ENCODE results near the gene C8A.

The C8A gene

GRCh38 chr1:56838759-56839158, 15.8 kb upstream of the C8A start:
- no peak for DNase-seq

- no peak for DNase-seq
Measured at GRCh38 chr1:56843544-56843943, 11.1 kb upstream of the C8A start.

- no peak for DNase-seq
Measured at GRCh38 chr1:56844545-56845136, 10.0 kb upstream of the C8A start.

- DNase-seq, result no peak
Measured at GRCh38 chr1:56845343-56845742, 9.3 kb upstream of the C8A start.

GRCh38 chr1:56849750-56850149, 4.8 kb upstream of the C8A start:
- DNase-seq, result no peak

GRCh38 chr1:56850411-56850810, 4.2 kb upstream of the C8A start:
- DNase-seq, result no peak

- no peak for DNase-seq
Measured at GRCh38 chr1:56850922-56851321, 3.7 kb upstream of the C8A start.

GRCh38 chr1:56852476-56852875, 2.1 kb upstream of the C8A start:
- DNase-seq, result no peak

- DNase-seq, result no peak
Measured at GRCh38 chr1:56855190-56855589, 593 bp downstream of the C8A start.

GRCh38 chr1:56856186-56856585, 1.6 kb downstream of the C8A start:
- no peak for DNase-seq

- no peak for DNase-seq
Measured at GRCh38 chr1:56859287-56859686, 4.7 kb downstream of the C8A start.

GRCh38 chr1:56863265-56863992, 8.8 kb downstream of the C8A start:
- DNase-seq, result no peak

- no peak for DNase-seq
Measured at GRCh38 chr1:56864430-56864829, 9.8 kb downstream of the C8A start.

- DNase-seq, result no peak
Measured at GRCh38 chr1:56866656-56867055, 12.1 kb downstream of the C8A start.

GRCh38 chr1:56867491-56867890, 12.9 kb downstream of the C8A start:
- DNase-seq, result no peak

GRCh38 chr1:56868761-56869160, 14.2 kb downstream of the C8A start:
- no peak for DNase-seq

- DNase-seq, result no peak
Measured at GRCh38 chr1:56872597-56872996, 18.0 kb downstream of the C8A start.

- no peak for DNase-seq
Measured at GRCh38 chr1:56873213-56873612, 18.6 kb downstream of the C8A start.

- no peak for DNase-seq
Measured at GRCh38 chr1:56874689-56875088, 20.1 kb downstream of the C8A start.

- DNase-seq, result no peak
Measured at GRCh38 chr1:56877973-56878372, 23.4 kb downstream of the C8A start.

GRCh38 chr1:56880774-56881173, 26.2 kb downstream of the C8A start:
- DNase-seq, result no peak

- DNase-seq, result no peak
Measured at GRCh38 chr1:56881417-56881816, 26.8 kb downstream of the C8A start.

- no peak for DNase-seq
Measured at GRCh38 chr1:56890229-56890628, 35.6 kb downstream of the C8A start.

- no peak for DNase-seq
Measured at GRCh38 chr1:56894014-56894413, 39.4 kb downstream of the C8A start.
